Thyroid gland (tissue), 4 donors: ENCODE data around the gene MAP6. TPM values are rescaled to one million over a fixed set of nuclear protein-coding genes. Genes with fewer than 3 reads are reported as not detected.

Experiments
- DNase-seq, 2 donors: peaks; one replicate each; pipeline ENCODE4 v3.0.0-alpha.2; 2019
- H3K27ac ChIP-seq, 3 donors: fragments of 200-600 bp; sonication (generic); 1 replicate in 2 of 3; 2 replicates in 1 of 3; pipeline ENCODE4 v1.5.1; 2016 to 2019; ENCODE audit warnings: mild to moderate bottlenecking in 1 of 3, moderate library complexity in 1 of 3
- H3K27me3 ChIP-seq: fragments of 200-600 bp; sonication (generic); one replicate; pipeline ENCODE4 v1.5.1; 2019
- H3K36me3 ChIP-seq, 2 donors: fragments of 200-600 bp; sonication (generic); one replicate each; pipeline ENCODE4 v1.5.1; 2016 to 2019
- H3K4me1 ChIP-seq, 2 donors: fragments of 200-600 bp; sonication (generic); one replicate each; pipeline ENCODE4 v1.5.1; 2017 to 2019
- H3K4me3 ChIP-seq, 3 donors: fragments of 200-600 bp; sonication (generic); replicated peaks in 1 of 3; 1 replicate in 2 of 3; 2 replicates in 1 of 3; pipeline ENCODE4 v1.5.1; 2016; ENCODE audit warnings: mild to moderate bottlenecking in 1 of 3
- H3K9me3 ChIP-seq: fragments of 200-600 bp; sonication (generic); one replicate; pipeline ENCODE4 v1.5.1; 2017
- POLR2A ChIP-seq, 2 donors: fragments of 450-650 bp; IDR thresholded peaks; one replicate each; pipeline ENCODE4 v1.6.1; 2017; ENCODE audit warnings: antibody characterized with exemption in 2 of 2, mild to moderate bottlenecking in 2 of 2, moderate library complexity in 1 of 2
- WGBS, 2 donors: methylation state at CpG; one replicate each; pipeline ENCODE4 v1.1.5; 2017; 5-methylcytosine and 5-hydroxymethylcytosine counted together
- intact Hi-C: fragments of 100-400 bp; cut with DNase I; formaldehyde crosslinking; loops from one replicate; pipeline ENCODE4 v1.15.1; 2023
- total RNA-seq, 4 donors: library from RNA; depleted of rRNA; stranded (reverse); fragments of >200 nt; gene quantifications; one replicate each; pipeline ENCODE4 v1.2.3, GENCODE V29; 2016
- TF ChIP-seq, protein P1 (sequence below), 6 experiments: fragments of 200-600 bp in 3 of 6; fragments of 450-650 bp in 3 of 6; sonication (generic) in 3 of 6; IDR thresholded peaks; one replicate each; pipeline ENCODE4 v1.5.1; 2016 to 2019; ENCODE audit warnings: antibody characterized with exemption in 6 of 6, mild to moderate bottlenecking in 2 of 6, inconsistent platforms in 1 of 6, moderate library complexity in 1 of 6

MAP6 gene
- total RNA-seq, 4 donors from 2014 or later = 4.8 to 13.8 (median 9.4) TPM

DNA sequence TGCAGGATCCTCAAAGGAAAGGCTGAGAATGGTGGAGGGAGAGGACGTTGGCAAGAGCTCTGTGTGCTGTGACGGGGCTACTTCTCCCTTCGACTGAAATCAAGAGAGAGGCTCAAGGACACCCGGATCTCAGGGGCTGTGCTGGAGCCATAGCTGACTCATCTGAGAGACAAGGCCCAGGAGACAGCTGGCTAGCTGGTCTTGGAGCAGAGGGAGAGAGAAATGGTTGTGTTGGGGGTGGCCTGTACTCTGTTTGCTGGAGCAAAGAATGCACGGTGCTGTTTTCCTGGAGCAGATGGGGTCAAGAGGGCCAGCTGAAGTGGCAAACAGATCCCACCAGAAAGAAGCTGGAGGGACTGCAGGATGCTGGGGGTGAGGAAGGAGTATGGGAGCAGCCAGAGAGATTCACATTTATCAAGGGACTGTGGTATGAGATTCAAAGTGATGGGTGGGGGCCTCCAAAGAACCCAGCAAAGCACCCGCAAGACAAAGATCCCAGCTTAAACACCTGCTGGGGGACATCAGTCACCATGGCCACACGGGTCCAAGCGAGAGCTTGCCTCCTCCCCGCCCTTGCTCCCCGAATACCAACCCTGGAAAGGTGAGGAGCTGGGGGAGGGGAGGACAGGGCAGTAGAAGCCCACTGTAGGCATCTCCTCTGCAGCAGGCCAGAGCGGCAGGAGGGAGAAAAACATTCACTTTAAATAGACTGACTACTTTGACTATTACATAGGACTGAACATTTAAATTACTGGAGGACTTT lies 40.8 kb downstream of the MAP6 start:
- H3K27me3 ChIP-seq = no peaks in the 10 kb centered on the region
- H3K4me1 ChIP-seq = no peaks in the 10 kb centered on the region
- WGBS, 2 donors = 74 to 76% methylated on average over 11 of the region's 11 CpGs
- no peak overlapping the region for H3K4me3 ChIP-seq
- no peak overlapping the region for H3K27ac ChIP-seq
- intact Hi-C loops = no loop called here
- H3K36me3 ChIP-seq = no peaks in the 10 kb centered on the region
- no peak for DNase-seq
- TF ChIP-seq, protein P1, sequence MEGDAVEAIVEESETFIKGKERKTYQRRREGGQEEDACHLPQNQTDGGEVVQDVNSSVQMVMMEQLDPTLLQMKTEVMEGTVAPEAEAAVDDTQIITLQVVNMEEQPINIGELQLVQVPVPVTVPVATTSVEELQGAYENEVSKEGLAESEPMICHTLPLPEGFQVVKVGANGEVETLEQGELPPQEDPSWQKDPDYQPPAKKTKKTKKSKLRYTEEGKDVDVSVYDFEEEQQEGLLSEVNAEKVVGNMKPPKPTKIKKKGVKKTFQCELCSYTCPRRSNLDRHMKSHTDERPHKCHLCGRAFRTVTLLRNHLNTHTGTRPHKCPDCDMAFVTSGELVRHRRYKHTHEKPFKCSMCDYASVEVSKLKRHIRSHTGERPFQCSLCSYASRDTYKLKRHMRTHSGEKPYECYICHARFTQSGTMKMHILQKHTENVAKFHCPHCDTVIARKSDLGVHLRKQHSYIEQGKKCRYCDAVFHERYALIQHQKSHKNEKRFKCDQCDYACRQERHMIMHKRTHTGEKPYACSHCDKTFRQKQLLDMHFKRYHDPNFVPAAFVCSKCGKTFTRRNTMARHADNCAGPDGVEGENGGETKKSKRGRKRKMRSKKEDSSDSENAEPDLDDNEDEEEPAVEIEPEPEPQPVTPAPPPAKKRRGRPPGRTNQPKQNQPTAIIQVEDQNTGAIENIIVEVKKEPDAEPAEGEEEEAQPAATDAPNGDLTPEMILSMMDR (IDR thresholded peaks at IDR 0.05) = no peak
- no peak for TF ChIP-seq POLR2A (IDR thresholded peaks at IDR 0.05)
- no peaks in the 10 kb centered on the region for H3K9me3 ChIP-seq

DNA sequence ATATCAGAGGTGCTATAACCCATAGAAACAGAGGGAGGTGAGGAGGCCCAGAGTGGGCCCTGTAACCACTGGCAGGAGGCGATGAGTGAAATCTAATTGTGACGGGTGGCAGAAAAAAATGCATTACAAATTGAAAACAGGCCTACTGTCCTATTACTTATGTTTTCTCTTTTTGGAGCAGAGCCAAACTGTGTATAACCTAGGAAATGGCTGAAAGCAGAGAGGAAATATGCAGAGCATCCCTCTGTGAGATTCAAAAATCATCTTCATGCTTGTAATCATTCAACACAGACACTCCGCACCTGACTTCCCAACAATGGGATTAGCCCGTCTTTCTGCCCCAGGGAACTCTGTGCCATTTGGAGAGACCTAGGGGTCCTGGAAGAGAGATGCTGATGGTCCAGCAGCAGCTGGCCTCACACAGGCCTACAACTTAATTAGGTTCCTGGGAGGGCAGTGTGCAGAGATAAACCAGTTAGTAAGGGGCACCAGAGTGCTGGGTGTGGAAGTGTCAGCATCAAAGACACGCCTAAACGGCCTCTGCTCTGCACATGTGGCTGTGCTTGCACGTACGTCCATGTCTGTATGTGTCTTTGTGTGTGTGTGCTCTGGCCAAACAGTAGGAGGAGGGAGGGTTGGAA lies 41.8 kb downstream of the MAP6 start:
- DNase-seq = no peak
- intact Hi-C loops = no loop called here
- Histone ChIP-seq H3K9me3 (no peaks in the 10 kb centered on the region), H3K27ac (no peak overlapping the region), H3K4me1 (no peaks in the 10 kb centered on the region), H3K36me3 (no peaks in the 10 kb centered on the region), H3K27me3 (no peaks in the 10 kb centered on the region), H3K4me3 (no peak overlapping the region)
- TF ChIP-seq, protein P1 (IDR thresholded peaks at IDR 0.05) = no peak
- TF ChIP-seq POLR2A (IDR thresholded peaks at IDR 0.05) = no peak
- 89 to 93% methylated on average over 8 of the region's 8 CpGs for WGBS, 2 donors

DNA sequence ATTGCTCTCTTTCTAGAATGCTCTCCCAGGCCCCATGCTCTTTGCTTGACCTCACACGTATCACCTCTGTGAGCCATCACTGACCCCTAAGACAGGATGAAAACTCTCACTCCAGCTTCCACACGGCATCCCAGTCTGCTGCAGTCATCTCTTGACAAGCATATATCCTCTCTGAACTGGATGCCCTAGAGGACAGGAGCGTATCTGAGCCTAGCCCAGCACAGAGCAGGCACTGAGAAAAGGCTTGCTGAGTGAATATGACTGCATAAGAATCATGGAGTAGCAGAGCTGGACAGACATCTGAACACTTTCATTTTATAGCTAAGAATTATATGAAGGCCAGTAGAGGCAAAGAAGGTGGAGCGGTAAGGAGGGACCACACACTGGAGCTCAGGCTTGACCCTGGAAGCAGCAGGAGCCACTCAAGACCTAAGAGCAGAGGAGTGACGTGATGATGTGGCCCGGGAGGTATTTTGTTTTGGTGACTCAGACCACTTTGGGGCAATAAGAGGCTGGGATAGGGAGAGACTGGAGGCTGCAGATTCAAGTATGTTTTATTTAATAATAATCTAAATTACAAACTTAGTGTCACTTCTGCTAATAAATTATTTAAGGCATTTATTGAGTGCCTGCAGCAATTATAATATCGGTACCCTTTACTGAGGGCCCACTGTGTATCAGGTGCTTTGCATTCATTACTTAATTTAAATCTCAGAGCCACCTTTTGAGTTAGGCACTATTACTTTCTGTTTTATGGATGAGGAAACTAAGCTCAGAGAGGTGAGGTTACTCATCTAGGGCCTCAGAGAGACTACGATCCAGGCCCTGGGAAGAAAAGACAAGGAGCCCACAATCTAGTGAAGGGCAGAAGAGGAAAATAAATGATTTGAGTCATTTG lies 42.6 kb downstream of the MAP6 start:
- intact Hi-C loops = no loop called here
- H3K27me3 ChIP-seq = no peaks in the 10 kb centered on the region
- no peak for TF ChIP-seq POLR2A (IDR thresholded peaks at IDR 0.05)
- TF ChIP-seq, protein P1 (IDR thresholded peaks at IDR 0.05) = no peak
- no peak for DNase-seq
- no peaks in the 10 kb centered on the region for H3K9me3 ChIP-seq
- no peaks in the 10 kb centered on the region for H3K36me3 ChIP-seq
- H3K4me1 ChIP-seq = no peaks in the 10 kb centered on the region
- H3K4me3 ChIP-seq = no peak overlapping the region
- 91 to 96% methylated on average over 8 of the region's 8 CpGs for WGBS, 2 donors
- H3K27ac ChIP-seq = no peak overlapping the region

DNA sequence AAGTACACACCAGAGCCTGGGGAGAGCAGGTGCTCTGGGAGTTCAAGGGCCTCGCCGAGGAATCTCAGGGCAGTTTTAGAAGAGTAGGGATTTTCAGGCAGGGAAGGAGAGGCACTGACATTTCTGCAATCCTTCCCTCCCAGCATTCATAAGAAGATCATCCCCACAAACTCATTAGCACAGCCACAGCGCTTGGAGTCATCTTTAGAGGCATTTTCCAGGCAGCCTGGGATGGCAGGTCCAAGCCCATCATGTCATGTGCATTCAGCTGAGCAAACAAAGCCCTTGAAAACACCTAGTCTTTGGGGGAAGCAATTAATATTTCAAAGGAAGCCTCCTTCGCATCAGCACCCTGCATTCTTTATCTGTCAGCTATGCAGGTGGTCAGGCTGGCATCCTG lies 43.8 kb downstream of the MAP6 start:
- intact Hi-C loops = no loop called here
- WGBS, 2 donors = 77 to 86% methylated on average over 4 of the region's 4 CpGs

More for the DNA sequence above, 43.8 kb downstream of the MAP6 start:
- DNase-seq = peak; percentile 9 to 11
- Histone ChIP-seq H3K9me3 (no peaks in the 10 kb centered on the region), H3K27me3 (no peaks in the 10 kb centered on the region), H3K36me3 (no peaks in the 10 kb centered on the region), H3K27ac (no peak overlapping the region), H3K4me3 (no peak overlapping the region), H3K4me1 (no peaks in the 10 kb centered on the region)
- TF ChIP-seq POLR2A (IDR thresholded peaks at IDR 0.05) = no peak
- TF ChIP-seq, protein P1 (IDR thresholded peaks at IDR 0.05) = no peak
